NCI-H345 (cell line): ENCODE data around the gene HOXD4.

Source experiments
- DNase-seq: peaks from one replicate; lab custom pipeline; 2025; lab: John Stamatoyannopoulos, UW

The HOXD4 gene

DNA sequence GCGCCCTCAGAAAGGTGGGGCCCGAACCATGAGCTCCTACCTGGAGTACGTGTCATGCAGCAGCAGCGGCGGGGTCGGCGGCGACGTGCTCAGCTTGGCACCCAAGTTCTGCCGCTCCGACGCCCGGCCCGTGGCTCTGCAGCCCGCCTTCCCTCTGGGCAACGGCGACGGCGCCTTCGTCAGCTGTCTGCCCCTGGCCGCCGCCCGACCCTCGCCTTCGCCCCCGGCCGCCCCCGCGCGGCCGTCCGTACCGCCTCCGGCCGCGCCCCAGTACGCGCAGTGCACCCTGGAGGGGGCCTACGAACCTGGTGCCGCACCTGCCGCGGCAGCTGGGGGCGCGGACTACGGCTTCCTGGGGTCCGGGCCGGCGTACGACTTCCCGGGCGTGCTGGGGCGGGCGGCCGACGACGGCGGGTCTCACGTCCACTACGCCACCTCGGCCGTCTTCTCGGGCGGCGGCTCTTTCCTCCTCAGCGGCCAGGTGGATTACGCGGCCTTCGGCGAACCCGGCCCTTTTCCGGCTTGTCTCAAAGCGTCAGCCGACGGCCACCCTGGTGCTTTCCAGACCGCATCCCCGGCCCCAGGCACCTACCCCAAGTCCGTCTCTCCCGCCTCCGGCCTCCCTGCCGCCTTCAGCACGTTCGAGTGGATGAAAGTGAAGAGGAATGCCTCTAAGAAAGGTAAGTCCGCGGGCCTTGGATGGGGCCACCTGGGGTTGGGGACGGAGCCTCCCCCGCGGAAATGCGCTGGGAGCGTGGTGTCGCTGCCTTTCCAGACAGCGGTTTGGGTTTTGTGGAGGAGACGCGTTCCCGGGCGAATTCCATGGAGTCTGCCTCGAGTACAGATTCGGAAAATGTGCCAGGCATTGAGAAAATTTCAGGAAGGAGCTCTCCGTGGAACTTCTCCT is 37.7 kb downstream of the HOXD4 start:
- peak; percentile 35 for DNase-seq

DNA sequence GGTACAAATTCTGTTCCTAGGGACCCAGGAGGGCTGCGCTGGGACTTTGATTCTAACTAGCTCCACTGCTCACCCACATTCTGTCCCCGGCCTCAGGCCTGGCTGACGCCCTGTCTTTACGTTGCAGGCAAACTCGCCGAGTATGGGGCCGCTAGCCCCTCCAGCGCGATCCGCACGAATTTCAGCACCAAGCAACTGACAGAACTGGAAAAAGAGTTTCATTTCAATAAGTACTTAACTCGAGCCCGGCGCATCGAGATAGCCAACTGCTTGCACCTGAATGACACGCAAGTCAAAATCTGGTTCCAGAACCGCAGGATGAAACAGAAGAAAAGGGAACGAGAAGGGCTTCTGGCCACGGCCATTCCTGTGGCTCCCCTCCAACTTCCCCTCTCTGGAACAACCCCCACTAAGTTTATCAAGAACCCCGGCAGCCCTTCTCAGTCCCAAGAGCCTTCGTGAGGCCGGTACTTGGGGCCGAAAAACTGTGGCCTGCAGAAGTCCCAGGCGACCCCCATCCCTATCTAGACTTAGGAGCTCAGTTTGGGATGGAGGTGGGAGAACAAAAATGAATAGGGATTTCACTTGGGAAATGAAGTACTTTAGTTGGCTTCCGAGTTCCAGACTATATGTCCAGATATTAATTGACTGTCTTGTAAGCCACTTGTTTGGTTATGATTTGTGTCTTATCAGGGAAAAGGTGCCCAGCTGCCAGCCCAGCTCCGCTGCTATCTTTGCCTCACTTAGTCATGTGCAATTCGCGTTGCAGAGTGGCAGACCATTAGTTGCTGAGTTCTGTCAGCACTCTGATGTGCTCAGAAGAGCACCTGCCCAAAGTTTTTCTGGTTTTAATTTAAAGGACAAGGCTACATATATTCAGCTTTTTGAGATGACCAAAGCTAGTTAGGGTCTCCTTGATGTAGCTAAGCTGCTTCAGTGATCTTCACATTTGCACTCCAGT is 38.6 kb downstream of the HOXD4 start:
- no peak for DNase-seq

DNA sequence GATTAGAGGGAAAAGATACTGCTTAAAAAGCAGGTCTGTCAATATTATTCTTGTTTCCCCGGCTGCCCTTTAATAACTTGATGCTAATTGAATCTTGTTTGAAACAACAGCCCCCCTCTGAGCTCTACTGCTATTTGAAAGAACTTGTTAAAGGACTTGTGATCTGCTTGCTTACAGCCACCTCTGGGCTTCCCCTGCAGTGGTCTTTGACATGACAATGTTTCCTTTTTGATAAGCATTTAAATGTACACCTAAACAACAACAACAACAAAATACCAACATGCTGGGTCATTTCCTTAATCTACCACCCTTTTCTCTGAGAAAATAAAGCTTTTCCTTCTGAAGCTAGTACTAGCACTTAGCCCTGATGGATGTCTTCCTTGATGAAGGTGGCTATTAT is 41.0 kb downstream of the HOXD4 start:
- no peak for DNase-seq

DNA sequence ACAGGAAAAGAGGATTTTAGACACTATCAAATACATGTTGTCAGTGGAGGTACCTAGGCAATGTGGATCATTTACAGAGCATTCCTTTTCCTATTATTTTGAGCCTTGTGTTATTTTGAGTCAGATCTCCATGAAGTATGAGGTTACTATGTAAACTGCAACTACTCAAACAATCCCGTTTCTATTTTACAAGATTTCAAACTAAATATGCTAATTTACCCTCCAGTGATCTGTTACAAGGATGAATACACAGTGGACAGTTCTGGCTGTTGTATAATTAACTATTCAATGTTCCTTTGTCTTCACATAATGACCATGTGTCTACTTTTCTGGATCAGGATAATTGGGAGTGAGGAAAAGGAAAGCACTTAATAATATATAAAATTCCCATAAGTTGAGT is 41.7 kb downstream of the HOXD4 start:
- no peak for DNase-seq

DNA sequence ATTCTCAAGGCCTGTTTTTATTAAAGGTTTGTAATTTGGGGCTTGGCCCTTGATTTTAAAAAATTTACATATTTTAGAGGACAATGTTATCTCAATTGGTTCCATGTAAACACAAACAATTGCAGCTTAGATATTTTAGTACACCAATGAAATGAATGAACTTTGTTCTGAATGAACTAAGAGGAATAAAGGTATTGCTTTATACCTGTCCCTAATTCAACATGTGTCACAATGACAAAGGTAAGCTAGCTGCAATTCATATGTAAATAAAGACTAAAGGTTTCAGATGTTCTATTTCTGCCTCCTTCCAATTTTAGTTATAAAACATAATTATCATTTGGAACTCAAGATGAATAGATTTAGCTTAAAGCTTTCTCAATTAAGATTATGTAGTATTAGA is 48.6 kb downstream of the HOXD4 start:
- DNase-seq = no peak

DNA sequence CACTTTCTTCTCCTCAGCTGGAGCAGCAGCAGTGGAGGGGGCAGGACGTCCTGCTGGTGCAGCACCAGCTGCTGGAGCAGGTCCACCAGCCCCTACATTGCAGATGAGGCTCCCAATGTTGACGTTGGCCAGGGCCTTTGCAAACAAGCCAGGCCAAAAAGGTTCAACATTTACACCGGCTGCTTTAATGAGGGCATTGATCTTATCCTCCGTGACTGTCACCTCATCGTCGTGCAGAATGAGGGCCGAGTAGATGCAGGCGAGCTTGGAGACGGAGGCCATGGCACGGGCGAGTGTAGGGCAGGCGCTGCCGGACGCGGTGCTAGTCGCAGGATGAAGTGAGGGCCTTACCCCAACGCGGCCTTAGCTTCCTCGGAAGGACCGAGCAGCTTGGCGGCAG is 49.6 kb downstream of the HOXD4 start:
- DNase-seq = no peak

DNA sequence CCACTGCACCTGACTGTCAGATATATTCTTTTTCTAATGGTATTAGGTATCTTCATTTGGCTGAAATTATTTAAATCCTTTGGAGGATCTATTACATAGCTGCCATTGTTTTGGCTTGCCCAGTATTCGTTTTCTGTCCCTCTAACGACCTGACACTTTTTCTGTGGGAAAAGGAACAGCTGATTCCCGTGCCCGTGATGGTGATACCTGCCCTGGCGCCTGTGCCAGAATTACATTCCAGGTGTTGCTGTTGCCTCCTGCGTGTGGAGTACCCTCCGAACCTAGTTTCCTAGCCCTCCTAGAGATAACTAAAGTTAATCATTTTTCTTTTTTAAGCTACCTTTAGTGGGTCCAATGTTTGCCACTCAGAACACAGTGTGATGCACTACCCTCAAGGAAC is 51.1 kb downstream of the HOXD4 start:
- no peak for DNase-seq
